HepG2 (cell line): Measurements from ENCODE around the gene FAM117B. TPM values are rescaled to one million over a fixed set of nuclear protein-coding genes. Genes with fewer than 3 reads are reported as not detected.

ENCODE experiments used
- ATAC-seq: fragments of 200-7000 bp; cut with Tn5 transposase; 3 replicates; pipeline ENCODE4 v1.9.1; 2020; ENCODE audit warnings: mild to moderate bottlenecking, moderate library complexity
- BruUV-seq: library from RNA; stranded (reverse); fragments of 400-500 nt; replicated peaks from 2 replicates; lab custom pipeline; 2021; lab: Mats Ljungman, UMichigan
- CTCF ChIA-PET: fragments of 300-600 bp; formaldehyde crosslinking; extraction: SDS; loops from one replicate; lab custom pipeline; 2021; ENCODE audit warnings: low total read pairs, inconsistent platforms, low intra/inter-chr PET ratio; lab: Yijun Ruan, JAX
- POLR2A ChIA-PET: fragments of 350-600 bp; sonication (Branson Sonifier 250); formaldehyde crosslinking; loops from one replicate; lab custom pipeline; 2020; ENCODE audit warnings: antibody characterized with exemption, inconsistent platforms; lab: Yijun Ruan, JAX
- DNase-seq: peaks from one replicate; pipeline ENCODE4 v3.0.0-alpha.2; 2015; ENCODE audit warnings: low spot score
- FAIRE-seq: peaks from 3 replicates; lab custom pipeline; 2011; peaks lifted over from hg19 to GRCh38; lab: Jason Lieb, UNC
- H2AFZ ChIP-seq: one replicate; pipeline ENCODE4 v1.6.1; 2011; ENCODE audit warnings: low read length, inconsistent platforms
- H3K27ac ChIP-seq: fragments of 300-600 bp; 3 replicates; pipeline ENCODE4 v1.8.0; 2011; ENCODE audit warnings: mixed run types, mild to moderate bottlenecking, mixed read lengths, low read length, inconsistent platforms; ENCODE audit not compliant: insufficient read depth; ENCODE audit errors: extremely low read length
- H3K27me3 ChIP-seq, 2 experiments: fragments of 200-600 bp in 1 of 2; 2 replicates in 1 of 2; 3 replicates in 1 of 2; pipeline versions ENCODE4 v1.6.0 to v1.8.0; 2011; ENCODE audit warnings: low read length in 2 of 2, mild to moderate bottlenecking in 2 of 2, moderate library complexity in 2 of 2, inconsistent platforms in 1 of 2; ENCODE audit not compliant: insufficient read depth in 2 of 2, control insufficient read depth in 1 of 2
- H3K36me3 ChIP-seq, 2 experiments: fragments of 200-600 bp in 1 of 2; replicated peaks in 1 of 2; 2 replicates in 1 of 2; 3 replicates in 1 of 2; pipeline versions ENCODE4 v1.5.1 to v1.8.0; 2011; ENCODE audit warnings: low read length in 2 of 2, inconsistent platforms in 1 of 2; ENCODE audit not compliant: insufficient read depth in 2 of 2, control insufficient read depth in 1 of 2
- H3K4me1 ChIP-seq: 2 replicates; pipeline ENCODE4 v1.5.1; 2012; ENCODE audit warnings: low read length, inconsistent platforms; ENCODE audit not compliant: insufficient read depth
- H3K4me2 ChIP-seq: 2 replicates; pipeline ENCODE4 v1.6.0; 2011; ENCODE audit warnings: low read depth, low read length, inconsistent platforms
- H3K4me3 ChIP-seq, 3 experiments: fragments of 200-600 bp in 1 of 3; sonication (generic), shearing (Covaris generic) in 1 of 3; replicated peaks in 1 of 3; 2 replicates each; pipeline ENCODE4 v1.5.1; 2011 to 2016; ENCODE audit warnings: low read length in 3 of 3, inconsistent platforms in 2 of 3, low read depth in 2 of 3, mild to moderate bottlenecking in 2 of 3, control low read depth in 1 of 3, mixed read lengths in 1 of 3; ENCODE audit not compliant: insufficient read depth in 1 of 3
- H3K79me2 ChIP-seq: one replicate; pipeline ENCODE4 v1.6.1; 2011; ENCODE audit warnings: low read length, inconsistent platforms; ENCODE audit not compliant: insufficient read depth
- H3K9ac ChIP-seq: 2 replicates; pipeline ENCODE4 v1.6.0; 2011; ENCODE audit warnings: mild to moderate bottlenecking, low read depth, low read length, inconsistent platforms; ENCODE audit not compliant: insufficient read depth
- H3K9me3 ChIP-seq: 2 replicates; pipeline ENCODE4 v1.5.1; 2012; ENCODE audit warnings: mild to moderate bottlenecking, low read length
- H4K20me1 ChIP-seq: 2 replicates; pipeline ENCODE4 v1.6.0; 2011; ENCODE audit warnings: inconsistent platforms, mild to moderate bottlenecking, low read length, moderate library complexity; ENCODE audit not compliant: insufficient read depth
- CEBPB ChIP-seq: IDR thresholded peaks from 2 replicates; pipeline ENCODE4 v1.6.1; 2011; ENCODE audit warnings: low read depth, low read length, improper control_type of control experiment, borderline replicate concordance
- ERF ChIP-seq: IDR thresholded peaks from 2 replicates; pipeline ENCODE4 v1.6.1; 2018; ENCODE audit warnings: missing biosample characterization, missing genetic modification reagents
- HOMEZ ChIP-seq: IDR thresholded peaks from 2 replicates; pipeline ENCODE4 v1.6.1; 2016; ENCODE audit warnings: low read depth
- JUNB ChIP-seq: sonication (generic); formaldehyde crosslinking; IDR thresholded peaks from 2 replicates; pipeline ENCODE4 v1.8.0; 2022; ENCODE audit warnings: missing genetic modification reagents, mild to moderate bottlenecking, borderline replicate concordance
- MEF2D ChIP-seq: sonication (generic); formaldehyde crosslinking; IDR thresholded peaks from 2 replicates; pipeline ENCODE4 v1.5.1; 2020; ENCODE audit warnings: mild to moderate bottlenecking, missing genetic modification reagents
- NRL ChIP-seq: sonication (generic); formaldehyde crosslinking; IDR thresholded peaks from 2 replicates; pipeline ENCODE4 v1.5.0; 2020; ENCODE audit warnings: missing genetic modification reagents, mild to moderate bottlenecking, moderate library complexity, borderline replicate concordance
- SATB2 ChIP-seq: sonication (generic); formaldehyde crosslinking; IDR thresholded peaks from 2 replicates; pipeline ENCODE4 v1.5.0; 2020; ENCODE audit warnings: missing genetic modification reagents
- YY1 ChIP-seq: IDR thresholded peaks from 2 replicates; pipeline ENCODE4 v1.6.1; 2011; ENCODE audit warnings: low read length, low read depth, moderate library complexity, mild to moderate bottlenecking; ENCODE audit not compliant: insufficient read depth, insufficient replicate concordance
- ZNF383 ChIP-seq: sonication (generic); formaldehyde crosslinking; IDR thresholded peaks from 2 replicates; pipeline ENCODE4 v1.4.0; 2020; ENCODE audit warnings: missing genetic modification reagents, mild to moderate bottlenecking, borderline replicate concordance
- ZNF547 ChIP-seq: sonication (generic); formaldehyde crosslinking; IDR thresholded peaks from 2 replicates; pipeline ENCODE4 v1.5.1; 2020; ENCODE audit warnings: mild to moderate bottlenecking, missing genetic modification reagents
- ZNF746 ChIP-seq: sonication (generic); formaldehyde crosslinking; IDR thresholded peaks from 2 replicates; pipeline ENCODE4 v1.8.0; 2022; ENCODE audit warnings: mild to moderate bottlenecking, missing genetic modification reagents
- WGBS: methylation state at CpG from one replicate; pipeline ENCODE4 v1.1.6; 2017; ENCODE audit warnings: low lambda C conversion rate; 5-methylcytosine and 5-hydroxymethylcytosine counted together
- in situ Hi-C: cut with HindIII; loops from 2 replicates; pipeline ENCODE4 v1.10.0; 2017; ENCODE audit warnings: low pct_unique_long_range_greater_than_20kb; ENCODE audit not compliant: extremely low pct_ligation_motif_present
- intact Hi-C: fragments of 100-400 bp; cut with micrococcal nuclease; formaldehyde crosslinking; loops from one replicate; pipeline ENCODE4 v1.10.0; 2022; ENCODE audit not compliant: unreplicated experiment
- polyA plus RNA-seq, 8 experiments: library from polyadenylated mRNA; depleted of rRNA in 3 of 8; stranded (reverse) in 7 of 8; unstranded in 1 of 8; fragments of >200 nt; fragmentation: Illumina TruSeq in 4 of 8; extraction: Trizol in 4 of 8; gene quantifications; 2 replicates each; pipeline versions ENCODE4 v1.2.1 to v1.2.3, GENCODE V29; 2011 to 2016; ENCODE audit warnings: low read depth in 4 of 8, missing spikeins in 1 of 8, mixed read lengths in 1 of 8; ENCODE audit not compliant: insufficient read depth in 1 of 8
- total RNA-seq, 5 experiments: library from RNA; depleted of rRNA; stranded (reverse); fragments of >200 nt; fragmentation: Illumina TruSeq; extraction: Trizol; gene quantifications; 2 replicates each; pipeline ENCODE4 v1.2.3, GENCODE V29; 2016; ENCODE audit warnings: low read depth in 1 of 5
- TF ChIP-seq, protein P1 (sequence below): sonication (generic); formaldehyde crosslinking; IDR thresholded peaks from 2 replicates; pipeline ENCODE4 v1.5.0; 2020; ENCODE audit warnings: missing genetic modification reagents

Gene FAM117B
- total and polyA plus RNA-seq, 2 of the 13 experiments (the other 11 are each of a cell fraction or from before 2014, with no cell fraction given) = 5.8 to 11.0 TPM

GRCh38 chr2:202703091-202703490 is 68.3 kb downstream of the FAM117B start:
- H3K4me2 ChIP-seq = no peak overlapping the region
- no peak for ATAC-seq
- in situ Hi-C loops = no loop called here
- H3K9me3 ChIP-seq = no peaks in the 10 kb centered on the region
- H2AFZ ChIP-seq = no peak overlapping the region
- ChIA-PET POLR2A (no interaction called here), CTCF (no interaction called here)
- H3K36me3 ChIP-seq = peaks cover 1 to 12% of the 10 kb centered on the region in 2 experiments; a peak in 3 of 5 replicates
- no peak for DNase-seq
- H4K20me1 ChIP-seq = peaks cover 5% of the 10 kb centered on the region; the same call in 1 of the 2 replicates
- no peaks in the 10 kb centered on the region for H3K4me1 ChIP-seq
- H3K27me3 ChIP-seq = no peaks in the 10 kb centered on the region
- intact Hi-C loops = no loop called here
- FAIRE-seq = no peak
- no peak overlapping the region for H3K4me3 ChIP-seq
- H3K27ac ChIP-seq = no peak overlapping the region
- peaks cover 25% of the 10 kb centered on the region for H3K79me2 ChIP-seq
- BruUV-seq = no TSS peak
- TF ChIP-seq JUNB (CRISPR knock-in tag) (no peak), CEBPB (peak; percentile 38; the same call in 1 of the 2 replicates)
- WGBS = 84% methylated on average over 1 of the region's 1 CpG
- H3K9ac ChIP-seq = no peak overlapping the region

- H3K36me3 ChIP-seq = peaks cover 1 to 7% of the 10 kb centered on the region in 2 experiments; a peak in 1 of 5 replicates
- in situ Hi-C loops (no loop called here), intact Hi-C loops (no loop called here)
- no peak overlapping the region for H3K4me2 ChIP-seq
- H3K9me3 ChIP-seq = no peaks in the 10 kb centered on the region
- ATAC-seq (no peak), FAIRE-seq (no peak), DNase-seq (no peak)
- no peak overlapping the region for H2AFZ ChIP-seq
- H4K20me1 ChIP-seq = peaks cover 5% of the 10 kb centered on the region
- TF ChIP-seq NRL (CRISPR knock-in tag) (no peak), ZNF547 (CRISPR knock-in tag) (no peak), HOMEZ (CRISPR knock-in tag) (no peak), SATB2 (CRISPR knock-in tag) (no peak), ZNF383 (CRISPR knock-in tag) (no peak), MEF2D (CRISPR knock-in tag) (no peak), ZNF746 (CRISPR knock-in tag) (no peak), ERF (no peak), YY1 (no peak)
- TF ChIP-seq, protein P1, sequence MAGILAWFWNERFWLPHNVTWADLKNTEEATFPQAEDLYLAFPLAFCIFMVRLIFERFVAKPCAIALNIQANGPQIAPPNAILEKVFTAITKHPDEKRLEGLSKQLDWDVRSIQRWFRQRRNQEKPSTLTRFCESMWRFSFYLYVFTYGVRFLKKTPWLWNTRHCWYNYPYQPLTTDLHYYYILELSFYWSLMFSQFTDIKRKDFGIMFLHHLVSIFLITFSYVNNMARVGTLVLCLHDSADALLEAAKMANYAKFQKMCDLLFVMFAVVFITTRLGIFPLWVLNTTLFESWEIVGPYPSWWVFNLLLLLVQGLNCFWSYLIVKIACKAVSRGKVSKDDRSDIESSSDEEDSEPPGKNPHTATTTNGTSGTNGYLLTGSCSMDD (CRISPR knock-in tag) = no peak
- POLR2A ChIA-PET = no interaction called here
- peaks cover 34% of the 10 kb centered on the region for H3K79me2 ChIP-seq
- H3K4me1 ChIP-seq = no peaks in the 10 kb centered on the region
- H3K27ac ChIP-seq = no peak overlapping the region
- CTCF ChIA-PET = no interaction called here
- no peak overlapping the region for H3K9ac ChIP-seq
- no TSS peak for BruUV-seq
- no peaks in the 10 kb centered on the region for H3K27me3 ChIP-seq
- no peak overlapping the region for H3K4me3 ChIP-seq
These were observed 69.5 kb downstream of the FAM117B start for GRCh38 chr2:202704248-202704647.
